Measurements from ENCODE around the gene NPHP3.

DNA sequence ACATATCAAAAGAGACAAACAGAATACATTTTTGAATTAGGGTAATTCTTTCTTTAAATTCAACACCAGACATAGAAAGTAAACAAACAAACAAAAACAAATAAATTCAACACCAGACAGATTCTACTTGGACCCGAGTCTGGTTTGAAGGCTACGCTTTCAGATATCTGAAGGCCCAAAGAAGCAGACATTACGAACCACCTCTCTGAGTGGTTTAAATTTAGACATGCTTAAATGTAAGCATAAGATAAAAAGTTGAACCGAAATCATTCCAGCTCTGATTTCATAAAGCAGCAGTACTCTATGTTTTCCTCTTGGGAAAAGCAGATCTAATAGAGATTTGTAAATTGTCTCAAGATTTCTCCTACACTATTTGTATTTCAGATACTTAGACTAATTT lies 32.2 kb downstream of the NPHP3 start:
- TF ChIP-seq, protein P1, sequence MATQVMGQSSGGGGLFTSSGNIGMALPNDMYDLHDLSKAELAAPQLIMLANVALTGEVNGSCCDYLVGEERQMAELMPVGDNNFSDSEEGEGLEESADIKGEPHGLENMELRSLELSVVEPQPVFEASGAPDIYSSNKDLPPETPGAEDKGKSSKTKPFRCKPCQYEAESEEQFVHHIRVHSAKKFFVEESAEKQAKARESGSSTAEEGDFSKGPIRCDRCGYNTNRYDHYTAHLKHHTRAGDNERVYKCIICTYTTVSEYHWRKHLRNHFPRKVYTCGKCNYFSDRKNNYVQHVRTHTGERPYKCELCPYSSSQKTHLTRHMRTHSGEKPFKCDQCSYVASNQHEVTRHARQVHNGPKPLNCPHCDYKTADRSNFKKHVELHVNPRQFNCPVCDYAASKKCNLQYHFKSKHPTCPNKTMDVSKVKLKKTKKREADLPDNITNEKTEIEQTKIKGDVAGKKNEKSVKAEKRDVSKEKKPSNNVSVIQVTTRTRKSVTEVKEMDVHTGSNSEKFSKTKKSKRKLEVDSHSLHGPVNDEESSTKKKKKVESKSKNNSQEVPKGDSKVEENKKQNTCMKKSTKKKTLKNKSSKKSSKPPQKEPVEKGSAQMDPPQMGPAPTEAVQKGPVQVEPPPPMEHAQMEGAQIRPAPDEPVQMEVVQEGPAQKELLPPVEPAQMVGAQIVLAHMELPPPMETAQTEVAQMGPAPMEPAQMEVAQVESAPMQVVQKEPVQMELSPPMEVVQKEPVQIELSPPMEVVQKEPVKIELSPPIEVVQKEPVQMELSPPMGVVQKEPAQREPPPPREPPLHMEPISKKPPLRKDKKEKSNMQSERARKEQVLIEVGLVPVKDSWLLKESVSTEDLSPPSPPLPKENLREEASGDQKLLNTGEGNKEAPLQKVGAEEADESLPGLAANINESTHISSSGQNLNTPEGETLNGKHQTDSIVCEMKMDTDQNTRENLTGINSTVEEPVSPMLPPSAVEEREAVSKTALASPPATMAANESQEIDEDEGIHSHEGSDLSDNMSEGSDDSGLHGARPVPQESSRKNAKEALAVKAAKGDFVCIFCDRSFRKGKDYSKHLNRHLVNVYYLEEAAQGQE (IDR thresholded peaks at IDR 0.05; ENCODE audit: insufficient read depth in 1 of 2, low read depth in 2 of 2, low read length in 2 of 2) = no peak
- TF ChIP-seq POLR2AphosphoS5 (IDR thresholded peaks at IDR 0.05; ENCODE audit: low read depth, low read length) = no peak
- no peak for TF ChIP-seq TAF1 (IDR thresholded peaks at IDR 0.05; ENCODE audit: borderline replicate concordance, insufficient read depth, low read length)

Data from PFSK-1 (cell line).